PC-9 (cell line): ENCODE results near the gene APBA3. TPM values are rescaled to one million over a fixed set of nuclear protein-coding genes. Genes with fewer than 3 reads are reported as not detected.

Experiments
- BruUV-seq: library from RNA; stranded (reverse); fragments of 400-500 nt; replicated peaks from 2 replicates; lab custom pipeline; 2021; lab: Mats Ljungman, UMichigan
- CTCF ChIA-PET: fragments of 300-600 bp; sonication (Branson Sonifier 250); formaldehyde crosslinking; loops from one replicate; lab custom pipeline; 2022; ENCODE audit warnings: antibody characterized with exemption; lab: Charles Lee
- POLR2A ChIA-PET: fragments of 300-600 bp; sonication (Branson Sonifier 250); formaldehyde crosslinking; loops from one replicate; lab custom pipeline; 2022; ENCODE audit warnings: antibody characterized with exemption; ENCODE audit not compliant: unreplicated experiment; lab: Charles Lee
- DNase-seq, 2 experiments: peaks; one replicate each; pipeline versions ENCODE4 v3.0.0 to v3.0.0-alpha.2; 2015 to 2022; ENCODE audit warnings: mixed read lengths in 1 of 2
- H2AFZ ChIP-seq: fragments of 200-600 bp; sonication (generic); 2 replicates; pipeline ENCODE4 v1.8.1; 2017; ENCODE audit warnings: antibody characterized with exemption
- H3F3A ChIP-seq: fragments of 200-600 bp; sonication (generic); 2 replicates; pipeline ENCODE4 v1.8.1; 2017; ENCODE audit warnings: antibody characterized with exemption, mild to moderate bottlenecking, low read depth; ENCODE audit not compliant: insufficient read depth
- H3K27ac ChIP-seq: fragments of 200-600 bp; sonication (generic); 2 replicates; pipeline ENCODE4 v1.6.1; 2016; ENCODE audit warnings: mixed run types
- H3K27me3 ChIP-seq: fragments of 200-600 bp; sonication (generic); 2 replicates; pipeline ENCODE4 v1.6.1; 2016; ENCODE audit warnings: low read depth, mixed run types; ENCODE audit not compliant: insufficient read depth
- H3K36me3 ChIP-seq: fragments of 200-600 bp; sonication (generic); 2 replicates; pipeline ENCODE4 v1.6.1; 2016; ENCODE audit warnings: low read depth, mixed run types
- H3K4me1 ChIP-seq: fragments of 200-600 bp; sonication (generic); replicated peaks from 2 replicates; pipeline ENCODE4 v1.6.1; 2016; ENCODE audit warnings: mixed run types; ENCODE audit not compliant: insufficient read depth
- H3K4me2 ChIP-seq: fragments of 200-600 bp; sonication (generic); 2 replicates; pipeline ENCODE4 v1.6.1; 2017; ENCODE audit warnings: mixed run types
- H3K4me3 ChIP-seq: fragments of 200-600 bp; sonication (generic); 2 replicates; pipeline ENCODE4 v1.6.1; 2016; ENCODE audit warnings: mixed run types
- H3K79me2 ChIP-seq: fragments of 200-600 bp; sonication (generic); 2 replicates; pipeline ENCODE4 v1.6.1; 2017; ENCODE audit warnings: low read depth, mixed run types
- H3K9me2 ChIP-seq: fragments of 200-600 bp; sonication (generic); 2 replicates; pipeline ENCODE4 v1.8.1; 2017; ENCODE audit warnings: mild to moderate bottlenecking; ENCODE audit not compliant: insufficient read depth
- H3K9me3 ChIP-seq: fragments of 200-600 bp; sonication (generic); 2 replicates; pipeline ENCODE4 v1.8.1; 2016; ENCODE audit warnings: low read depth; ENCODE audit not compliant: insufficient read depth
- H4K20me1 ChIP-seq: fragments of 200-600 bp; sonication (generic); 2 replicates; pipeline ENCODE4 v1.8.1; 2017; ENCODE audit not compliant: insufficient read depth
- CTCF ChIP-seq: fragments of 200-600 bp; sonication (generic); conservative IDR thresholded peaks from 2 replicates; pipeline ENCODE4 v1.6.1; 2017; ENCODE audit warnings: mixed run types, antibody characterized with exemption, mild to moderate bottlenecking, moderate library complexity
- EZH2 ChIP-seq: fragments of 200-600 bp; sonication (generic); IDR thresholded peaks from 2 replicates; pipeline ENCODE4 v1.8.0; 2017; ENCODE audit warnings: antibody characterized with exemption, low read depth
- intact Hi-C: fragments of 100-400 bp; cut with micrococcal nuclease; formaldehyde crosslinking; loops from one replicate; pipeline ENCODE4 v1.10.0; 2022; ENCODE audit not compliant: unreplicated experiment
- total RNA-seq: library from RNA; stranded (reverse); gene quantifications from 2 replicates; pipeline ENCODE4 v1.2.3, GENCODE V29; 2021

APBA3 gene
- total RNA-seq, 1 experiment from 2014 or later, result 16.0 TPM

- ChIA-PET POLR2A (no interaction called here), CTCF (no interaction called here)
- Histone ChIP-seq H3K9me3 (no peaks in the 10 kb centered on the region), H3K4me2 (no peak overlapping the region), H4K20me1 (no peaks in the 10 kb centered on the region), H3K79me2 (no peaks in the 10 kb centered on the region), H3K36me3 (no peaks in the 10 kb centered on the region), H3K4me1 (no peaks in the 10 kb centered on the region), H3K27me3 (peaks cover 8% of the 10 kb centered on the region; the same call in 1 of the 2 replicates), H2AFZ (no peak overlapping the region), H3K9me2 (no peaks in the 10 kb centered on the region), H3K27ac (no peak overlapping the region), H3K4me3 (no peak overlapping the region), H3F3A (no peaks in the 10 kb centered on the region)
- no TSS peak for BruUV-seq
- no peak for DNase-seq
- intact Hi-C loops, result no loop called here
- TF ChIP-seq EZH2 (no peak), CTCF (no peak)
These were observed 32.3 kb upstream of the APBA3 start for GRCh38 chr19:3793799-3794198.

GRCh38 chr19:3792114-3792513 lies 30.6 kb upstream of the APBA3 start:
- Histone ChIP-seq H3K9me2 (no peaks in the 10 kb centered on the region), H3K27ac (no peak overlapping the region), H2AFZ (no peak overlapping the region), H4K20me1 (no peaks in the 10 kb centered on the region), H3K9me3 (no peaks in the 10 kb centered on the region), H3K4me2 (no peak overlapping the region), H3K27me3 (peaks cover 8% of the 10 kb centered on the region; the same call in 1 of the 2 replicates), H3F3A (no peaks in the 10 kb centered on the region), H3K4me3 (no peak overlapping the region), H3K79me2 (no peaks in the 10 kb centered on the region), H3K4me1 (no peaks in the 10 kb centered on the region), H3K36me3 (no peaks in the 10 kb centered on the region)
- CTCF ChIA-PET, result no interaction called here
- DNase-seq, result no peak
- no peak for TF ChIP-seq CTCF
- no peak for TF ChIP-seq EZH2
- POLR2A ChIA-PET, result no interaction called here
- no TSS peak for BruUV-seq
- intact Hi-C loops, result no loop called here

GRCh38 chr19:3790941-3791340 lies 29.4 kb upstream of the APBA3 start:
- ChIA-PET POLR2A (no interaction called here), CTCF (no interaction called here)
- Histone ChIP-seq H3K27ac (no peak overlapping the region), H3F3A (no peaks in the 10 kb centered on the region), H3K79me2 (no peaks in the 10 kb centered on the region), H3K4me3 (no peak overlapping the region), H3K4me1 (no peaks in the 10 kb centered on the region), H2AFZ (no peak overlapping the region), H3K27me3 (peaks cover 8% of the 10 kb centered on the region; the same call in 1 of the 2 replicates), H3K4me2 (no peak overlapping the region), H3K9me2 (no peaks in the 10 kb centered on the region), H4K20me1 (no peaks in the 10 kb centered on the region), H3K36me3 (no peaks in the 10 kb centered on the region), H3K9me3 (no peaks in the 10 kb centered on the region)
- no peak for TF ChIP-seq EZH2
- TF ChIP-seq CTCF, result no peak
- DNase-seq, result no peak
- BruUV-seq, result no TSS peak
- intact Hi-C loops, result no loop called here
